Fibroblast of lung (primary cell): ENCODE measurements around the gene FAM25A.

Experiments used
- EZH2 ChIP-seq: IDR thresholded peaks from 2 replicates; pipeline ENCODE4 v1.5.1; 2012; ENCODE audit warnings: low read length, control low read depth, mild to moderate bottlenecking; ENCODE audit errors: missing control alignments
- TF ChIP-seq, protein P1 (sequence below), 2 donors: IDR thresholded peaks in 1 of 2; conservative IDR thresholded peaks in 1 of 2; 1 replicate in 1 of 2; 2 replicates in 1 of 2; pipeline ENCODE4 v1.5.1; 2011 to 2012; ENCODE audit warnings: low read length in 2 of 2, control low read depth in 1 of 2, inconsistent platforms in 1 of 2, low read depth in 1 of 2, mild to moderate bottlenecking in 1 of 2

DNA sequence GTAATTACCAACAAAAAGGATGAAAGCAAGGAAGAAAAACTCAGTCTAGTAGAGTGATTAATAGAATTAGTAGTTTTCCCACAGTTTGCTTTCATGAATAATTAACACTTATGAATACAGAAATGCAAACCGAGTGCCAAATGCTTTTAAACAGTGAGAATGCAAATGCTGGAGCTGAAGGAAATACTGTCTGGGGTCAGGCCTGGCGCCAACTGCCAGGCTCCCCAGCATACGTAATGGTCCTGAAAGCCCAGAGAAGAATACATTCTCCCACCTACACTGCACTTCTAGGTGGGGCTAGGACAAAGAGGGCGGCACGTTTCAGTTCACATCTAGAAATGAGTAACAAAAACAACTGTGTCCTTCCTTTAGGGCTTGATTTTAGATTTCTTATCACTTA, 44.6 kb downstream of the FAM25A start:
- TF ChIP-seq, protein P1, sequence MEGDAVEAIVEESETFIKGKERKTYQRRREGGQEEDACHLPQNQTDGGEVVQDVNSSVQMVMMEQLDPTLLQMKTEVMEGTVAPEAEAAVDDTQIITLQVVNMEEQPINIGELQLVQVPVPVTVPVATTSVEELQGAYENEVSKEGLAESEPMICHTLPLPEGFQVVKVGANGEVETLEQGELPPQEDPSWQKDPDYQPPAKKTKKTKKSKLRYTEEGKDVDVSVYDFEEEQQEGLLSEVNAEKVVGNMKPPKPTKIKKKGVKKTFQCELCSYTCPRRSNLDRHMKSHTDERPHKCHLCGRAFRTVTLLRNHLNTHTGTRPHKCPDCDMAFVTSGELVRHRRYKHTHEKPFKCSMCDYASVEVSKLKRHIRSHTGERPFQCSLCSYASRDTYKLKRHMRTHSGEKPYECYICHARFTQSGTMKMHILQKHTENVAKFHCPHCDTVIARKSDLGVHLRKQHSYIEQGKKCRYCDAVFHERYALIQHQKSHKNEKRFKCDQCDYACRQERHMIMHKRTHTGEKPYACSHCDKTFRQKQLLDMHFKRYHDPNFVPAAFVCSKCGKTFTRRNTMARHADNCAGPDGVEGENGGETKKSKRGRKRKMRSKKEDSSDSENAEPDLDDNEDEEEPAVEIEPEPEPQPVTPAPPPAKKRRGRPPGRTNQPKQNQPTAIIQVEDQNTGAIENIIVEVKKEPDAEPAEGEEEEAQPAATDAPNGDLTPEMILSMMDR (conservative IDR thresholded peaks at IDR 0.05 in 1 of 2, IDR thresholded peaks at IDR 0.05 in 1 of 2; ENCODE audit: low read depth in 1 of 2, low read length in 2 of 2), result no peak
- TF ChIP-seq EZH2, result no peak
